IgD-negative memory B cell (primary cell): ENCODE results near the gene DAAM1. TPM values are rescaled to one million over a fixed set of nuclear protein-coding genes. Genes with fewer than 3 reads are reported as not detected.
A peak's percentile ranks its signal among the peaks of the same experiment; 100 is the strongest.

Experiments
- H3K27ac Mint-ChIP-seq, 3 donors: one replicate each; pipeline ENCODE4 v1.8.0; 2020 to 2022; ENCODE audit warnings: mild to moderate bottlenecking in 3 of 3, mixed read lengths in 3 of 3, moderate library complexity in 1 of 3
- H3K27me3 Mint-ChIP-seq: one replicate; pipeline ENCODE4 v1.8.0; 2021; ENCODE audit warnings: mixed read lengths
- H3K36me3 Mint-ChIP-seq: one replicate; pipeline ENCODE4 v1.8.0; 2020; ENCODE audit warnings: mild to moderate bottlenecking, mixed read lengths
- H3K4me1 Mint-ChIP-seq, 3 donors: one replicate each; pipeline ENCODE4 v1.8.0; 2020 to 2022; ENCODE audit warnings: mixed read lengths in 3 of 3, mild to moderate bottlenecking in 1 of 3
- H3K4me3 Mint-ChIP-seq, 4 donors: one replicate each; pipeline ENCODE4 v1.8.0; 2020 to 2022; ENCODE audit warnings: mild to moderate bottlenecking in 4 of 4, mixed read lengths in 4 of 4, moderate library complexity in 3 of 4
- H3K9me3 Mint-ChIP-seq, 3 donors: one replicate each; pipeline ENCODE4 v1.8.0; 2020 to 2021; ENCODE audit warnings: mixed read lengths in 3 of 3, mild to moderate bottlenecking in 1 of 3
- polyA plus RNA-seq: library from polyadenylated mRNA; unstranded; fragments of 300-500 nt; fragmentation: Illumina TruSeq; gene quantifications from one replicate; pipeline ENCODE4 v1.2.3, GENCODE V29; 2021

DAAM1 gene
- polyA plus RNA-seq, 1 donor from 2014 or later = 42.2 TPM

DNA sequence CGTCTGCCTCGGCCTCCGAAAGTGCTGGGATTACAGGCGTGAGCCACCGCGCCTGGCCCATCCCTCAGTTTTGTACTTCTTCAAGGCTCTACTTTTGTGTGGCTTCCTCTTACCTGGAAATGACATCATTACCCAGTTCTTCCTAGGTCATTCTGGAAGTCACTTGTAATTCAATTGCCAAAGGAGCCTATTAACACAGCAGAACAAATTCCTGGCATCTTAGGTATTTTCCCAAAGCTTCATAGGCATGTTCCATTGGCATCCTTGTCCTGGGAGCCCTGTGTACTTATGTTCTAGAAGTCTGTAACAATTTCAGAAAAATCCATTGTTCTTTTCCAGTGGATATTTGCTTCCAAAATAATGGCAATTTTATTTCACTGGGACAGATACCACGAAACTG, 60.6 kb downstream of the DAAM1 start:
- H3K36me3 Mint-ChIP-seq = peaks cover 4% of the 10 kb centered on the region
- H3K4me1 Mint-ChIP-seq = peaks cover 38 to 53% (median 49%) of the 10 kb centered on the region in 3 donors
- H3K27ac Mint-ChIP-seq = no peak overlapping the region
- no peak overlapping the region for H3K4me3 Mint-ChIP-seq
- H3K27me3 Mint-ChIP-seq = no peaks in the 10 kb centered on the region
- no peaks in the 10 kb centered on the region for H3K9me3 Mint-ChIP-seq

- H3K27me3 Mint-ChIP-seq = no peaks in the 10 kb centered on the region
- H3K9me3 Mint-ChIP-seq = no peaks in the 10 kb centered on the region
- H3K4me3 Mint-ChIP-seq = peak overlapping the region in 1 of 4 donors; percentile 36
- peaks cover 8% of the 10 kb centered on the region for H3K36me3 Mint-ChIP-seq
- peaks cover 36 to 47% (median 45%) of the 10 kb centered on the region in 3 donors for H3K4me1 Mint-ChIP-seq
- H3K27ac Mint-ChIP-seq = no peak overlapping the region
These were observed 63.6 kb downstream of the DAAM1 start for GRCh38 chr14:59251811-59252771.

- Mint-ChIP-seq H3K4me3 (peak overlapping the region in 1 of 4 donors; percentile 82), H3K27ac (peak overlapping the region in 1 of 3 donors; percentile 9), H3K9me3 (peaks cover 0 to 2% (median 0%) of the 10 kb centered on the region in 3 donors), H3K4me1 (peaks cover 39 to 47% (median 45%) of the 10 kb centered on the region in 3 donors), H3K36me3 (peaks cover 11% of the 10 kb centered on the region), H3K27me3 (no peaks in the 10 kb centered on the region)
These were observed 64.5 kb downstream of the DAAM1 start for GRCh38 chr14:59252772-59253500.

- Mint-ChIP-seq H3K4me3 (peak overlapping the region in 1 of 4 donors; percentile 82), H3K9me3 (peaks cover 0 to 2% (median 0%) of the 10 kb centered on the region in 3 donors), H3K27ac (no peak overlapping the region), H3K4me1 (peaks cover 42 to 49% (median 42%) of the 10 kb centered on the region in 3 donors), H3K36me3 (peaks cover 12% of the 10 kb centered on the region), H3K27me3 (no peaks in the 10 kb centered on the region)
These were observed 65.1 kb downstream of the DAAM1 start for GRCh38 chr14:59253527-59253926.

- Mint-ChIP-seq H3K9me3 (peaks cover 0 to 2% (median 0%) of the 10 kb centered on the region in 3 donors), H3K4me1 (peaks cover 44 to 54% (median 46%) of the 10 kb centered on the region in 3 donors), H3K27me3 (no peaks in the 10 kb centered on the region), H3K4me3 (peak overlapping the region in 2 of 4 donors; percentile 67 to 82), H3K27ac (peak overlapping the region in 1 of 3 donors; percentile 68), H3K36me3 (peaks cover 12% of the 10 kb centered on the region)
These were observed 65.9 kb downstream of the DAAM1 start for GRCh38 chr14:59254146-59254910.

DNA sequence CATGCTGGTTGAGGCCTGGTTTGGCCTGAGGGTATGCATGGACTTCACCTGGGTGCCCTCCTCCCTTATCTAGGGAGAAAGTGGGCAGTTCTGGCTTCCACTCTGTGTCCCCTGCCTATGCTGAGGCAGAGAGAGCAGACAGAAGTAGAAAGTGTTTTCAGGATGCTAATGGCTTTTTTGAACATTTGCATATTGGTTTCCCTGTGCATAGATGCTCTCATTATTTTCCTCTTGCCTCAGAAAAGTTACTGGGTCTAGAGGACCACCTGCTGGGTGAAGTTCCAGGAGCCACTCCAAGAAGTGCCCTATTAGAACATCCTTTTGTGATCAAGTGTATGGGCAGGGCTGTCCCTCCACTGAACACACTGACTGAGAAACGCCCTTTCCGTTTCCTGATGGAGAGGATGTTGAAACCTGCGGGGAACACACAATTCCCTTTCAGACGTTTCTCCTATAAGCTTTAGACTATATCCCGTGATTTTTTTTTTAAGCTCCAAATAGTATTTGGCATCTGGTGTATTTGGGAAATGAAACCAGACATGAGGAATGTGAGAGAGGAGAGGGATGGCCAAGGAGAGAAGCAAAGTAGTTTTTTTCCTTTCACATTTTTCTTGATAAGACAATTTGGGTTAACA, 66.6 kb downstream of the DAAM1 start:
- Mint-ChIP-seq H3K27ac (peak overlapping the region in 1 of 3 donors; percentile 68), H3K4me1 (peaks cover 44 to 51% (median 47%) of the 10 kb centered on the region in 3 donors), H3K4me3 (peak overlapping the region in 2 of 4 donors; percentile 67 to 82), H3K9me3 (peaks cover 0 to 2% (median 0%) of the 10 kb centered on the region in 3 donors), H3K27me3 (no peaks in the 10 kb centered on the region), H3K36me3 (peaks cover 10% of the 10 kb centered on the region)

DNA sequence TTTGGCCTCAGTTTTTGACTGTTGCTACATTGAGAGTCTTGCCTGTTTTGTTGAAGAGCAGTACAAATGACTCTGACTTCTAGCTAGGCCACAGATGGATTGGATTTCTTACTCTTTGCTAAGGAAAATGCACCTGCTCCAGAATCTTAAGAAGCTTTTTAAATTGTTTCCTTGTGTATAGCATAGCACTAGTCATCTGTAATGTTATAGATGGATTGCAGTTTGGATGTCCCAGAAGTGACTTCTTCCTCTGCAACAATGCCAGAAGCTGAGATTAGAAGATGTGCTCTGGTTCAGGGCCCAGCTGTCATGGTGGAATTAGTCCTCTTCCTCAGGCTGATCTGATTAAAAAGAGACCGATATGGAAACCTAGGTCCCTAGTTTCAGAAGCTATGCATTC, 67.9 kb downstream of the DAAM1 start:
- no peaks in the 10 kb centered on the region for H3K27me3 Mint-ChIP-seq
- H3K36me3 Mint-ChIP-seq = peaks cover 10% of the 10 kb centered on the region
- no peak overlapping the region for H3K27ac Mint-ChIP-seq
- H3K4me1 Mint-ChIP-seq = peaks cover 47 to 49% (median 48%) of the 10 kb centered on the region in 3 donors
- H3K9me3 Mint-ChIP-seq = peaks cover 0 to 2% (median 0%) of the 10 kb centered on the region in 3 donors
- H3K4me3 Mint-ChIP-seq = no peak overlapping the region

GRCh38 chr14:59261334-59261733, 72.9 kb downstream of the DAAM1 start:
- H3K36me3 Mint-ChIP-seq = peaks cover 18% of the 10 kb centered on the region

DNA sequence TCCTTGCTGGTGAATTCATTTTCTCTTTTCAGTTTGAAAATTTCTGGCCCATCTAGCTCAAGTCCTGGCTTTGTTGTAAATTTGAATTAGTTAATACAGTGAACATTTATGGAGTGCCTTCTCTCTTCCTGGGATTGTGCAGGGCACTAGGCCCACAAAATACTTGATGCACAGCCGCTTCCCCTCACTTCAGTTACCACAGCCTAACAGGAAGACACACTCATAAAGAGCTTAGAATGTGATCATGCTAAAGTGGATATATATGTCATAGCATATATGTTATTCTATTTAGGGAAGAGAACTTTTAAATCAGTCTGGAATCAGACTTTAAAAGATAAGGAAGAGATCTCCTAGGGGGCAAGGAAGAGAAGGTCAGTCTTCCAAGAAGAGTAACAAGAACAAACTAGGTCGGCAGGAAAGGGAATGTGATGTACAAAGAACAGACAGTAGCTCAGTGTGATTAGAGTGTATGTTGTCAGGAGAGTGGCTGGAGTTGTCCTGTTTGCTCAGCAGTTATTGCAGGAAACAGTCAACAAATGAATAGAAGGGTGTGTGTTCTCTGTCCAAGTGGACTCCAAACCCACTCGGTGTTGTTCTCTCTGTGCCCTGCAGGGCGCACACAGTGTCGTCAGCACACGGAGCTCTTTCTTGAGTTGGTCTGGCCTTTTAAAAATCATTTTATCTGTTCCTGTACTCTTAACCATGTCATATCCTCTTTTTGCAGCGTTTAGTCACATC, 74.4 kb downstream of the DAAM1 start:
- no peak overlapping the region for H3K4me3 Mint-ChIP-seq

More at GRCh38 chr14:59261334-59261733, 72.9 kb downstream of the DAAM1 start:
- no peak overlapping the region for H3K4me3 Mint-ChIP-seq
- peaks cover 0 to 2% (median 0%) of the 10 kb centered on the region in 3 donors for H3K9me3 Mint-ChIP-seq
- no peak overlapping the region for H3K27ac Mint-ChIP-seq
- no peaks in the 10 kb centered on the region for H3K27me3 Mint-ChIP-seq
- peaks cover 9 to 13% (median 13%) of the 10 kb centered on the region in 3 donors for H3K4me1 Mint-ChIP-seq

GRCh38 chr14:59265808-59266207, 77.3 kb downstream of the DAAM1 start:
- no peak overlapping the region for H3K27ac Mint-ChIP-seq
- no peaks in the 10 kb centered on the region for H3K9me3 Mint-ChIP-seq
- peaks cover 18% of the 10 kb centered on the region for H3K36me3 Mint-ChIP-seq
- peaks cover 1 to 11% (median 4%) of the 10 kb centered on the region in 3 donors for H3K4me1 Mint-ChIP-seq
- H3K4me3 Mint-ChIP-seq = no peak overlapping the region
- H3K27me3 Mint-ChIP-seq = no peaks in the 10 kb centered on the region

More for the DNA sequence above, 74.4 kb downstream of the DAAM1 start:
- peaks cover 14% of the 10 kb centered on the region for H3K36me3 Mint-ChIP-seq
- H3K27ac Mint-ChIP-seq = no peak overlapping the region
- peaks cover 7 to 13% (median 9%) of the 10 kb centered on the region in 3 donors for H3K4me1 Mint-ChIP-seq
- no peaks in the 10 kb centered on the region for H3K27me3 Mint-ChIP-seq
- no peaks in the 10 kb centered on the region for H3K9me3 Mint-ChIP-seq

DNA sequence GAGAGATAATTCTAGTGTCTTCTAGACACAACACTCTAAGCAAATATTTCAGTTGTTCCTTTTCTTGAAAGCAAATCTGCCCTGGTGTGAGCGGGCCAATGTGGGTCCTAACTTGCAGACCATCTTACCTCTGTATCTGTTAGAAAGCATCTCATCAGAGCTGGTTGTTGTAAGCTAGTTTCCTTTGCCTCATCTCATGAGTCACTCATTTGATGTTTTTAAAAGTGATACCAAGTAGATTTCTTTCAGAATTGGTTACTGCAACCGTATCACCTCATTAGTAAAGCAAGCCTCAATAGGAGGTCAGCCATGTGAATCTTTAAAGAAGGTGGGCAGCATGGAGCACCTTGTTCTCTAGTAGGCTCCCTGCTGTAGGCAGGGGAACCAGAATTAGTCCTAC, 78.6 kb downstream of the DAAM1 start:
- Mint-ChIP-seq H3K36me3 (peaks cover 16% of the 10 kb centered on the region), H3K9me3 (no peaks in the 10 kb centered on the region), H3K4me3 (no peak overlapping the region), H3K4me1 (peaks cover 0 to 11% (median 2%) of the 10 kb centered on the region in 3 donors), H3K27me3 (no peaks in the 10 kb centered on the region), H3K27ac (no peak overlapping the region)

DNA sequence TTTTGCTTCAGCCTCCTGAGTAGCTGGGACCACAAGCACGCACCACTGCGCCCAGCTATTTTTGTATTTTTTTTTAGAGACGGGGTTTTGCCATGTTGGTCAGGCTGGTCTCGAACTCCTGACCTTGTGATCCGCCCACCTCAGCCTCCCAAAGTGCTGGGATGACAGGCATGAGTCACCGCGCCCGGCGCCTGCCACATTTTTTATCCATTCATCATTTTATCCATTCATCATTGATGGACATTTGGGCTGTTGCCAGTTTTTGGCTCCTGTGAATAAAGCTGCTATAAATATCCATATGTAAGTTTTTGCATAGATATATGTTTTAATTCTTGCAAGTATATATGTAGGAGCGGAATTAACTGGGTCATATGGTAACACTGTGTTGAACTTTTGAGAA, 79.5 kb downstream of the DAAM1 start:
- H3K4me1 Mint-ChIP-seq = peaks cover 0 to 11% (median 4%) of the 10 kb centered on the region in 3 donors
- H3K4me3 Mint-ChIP-seq = no peak overlapping the region
- no peaks in the 10 kb centered on the region for H3K27me3 Mint-ChIP-seq
- no peaks in the 10 kb centered on the region for H3K9me3 Mint-ChIP-seq
- H3K27ac Mint-ChIP-seq = no peak overlapping the region
- H3K36me3 Mint-ChIP-seq = peaks cover 16% of the 10 kb centered on the region

DNA sequence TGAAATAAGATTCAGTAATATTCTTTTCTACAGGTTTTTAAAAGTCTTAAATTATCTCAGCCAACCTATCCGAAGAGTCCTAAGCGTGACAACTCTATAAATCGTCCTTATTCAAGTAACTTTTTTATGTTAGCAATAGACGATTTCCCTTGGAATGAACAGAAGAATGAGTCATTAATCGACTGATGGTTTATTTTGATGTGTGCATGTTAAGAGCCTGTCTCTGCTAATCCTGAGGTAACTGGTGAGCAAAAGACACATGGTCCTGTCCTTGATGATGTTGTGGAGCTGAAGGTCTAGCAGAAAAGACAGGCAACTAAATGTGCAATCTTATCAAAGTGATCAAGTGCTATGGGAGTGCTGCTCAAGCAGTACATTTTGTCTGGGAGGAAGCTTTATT, 80.4 kb downstream of the DAAM1 start:
- H3K9me3 Mint-ChIP-seq = no peaks in the 10 kb centered on the region
- H3K4me3 Mint-ChIP-seq = no peak overlapping the region
- H3K36me3 Mint-ChIP-seq = peaks cover 16% of the 10 kb centered on the region
- no peaks in the 10 kb centered on the region for H3K27me3 Mint-ChIP-seq
- no peak overlapping the region for H3K27ac Mint-ChIP-seq
- peaks cover under 1 to 14% (median 10%) of the 10 kb centered on the region in 3 donors for H3K4me1 Mint-ChIP-seq
